ENCODE data around the gene PPME1. TPM values are rescaled to one million over a fixed set of nuclear protein-coding genes. Genes with fewer than 3 reads are reported as not detected.
A peak's percentile ranks its signal among the peaks of the same experiment; 100 is the strongest.

Gene PPME1
- total RNA-seq, 1 donor from 2014 or later = 46.8 TPM

- no peak overlapping the region for H3K4me3 ChIP-seq (ENCODE audit: low read depth, low read length)
- DNase-seq (ENCODE audit: low read depth) = no peak
- no peak for TF ChIP-seq CTCF (conservative IDR thresholded peaks at IDR 0.05; ENCODE audit: low read depth, low read length)
These were observed 67.2 kb downstream of the PPME1 start for GRCh38 chr11:74238243-74238642.

GRCh38 chr11:74248469-74248868 is 77.4 kb downstream of the PPME1 start:
- no peak for TF ChIP-seq CTCF (conservative IDR thresholded peaks at IDR 0.05; ENCODE audit: low read depth, low read length)
- DNase-seq (ENCODE audit: low read depth) = no peak
- no peak overlapping the region for H3K4me3 ChIP-seq (ENCODE audit: low read depth, low read length)

- DNase-seq (ENCODE audit: low read depth) = no peak
- no peak overlapping the region for H3K4me3 ChIP-seq (ENCODE audit: low read depth, low read length)
- no peak for TF ChIP-seq CTCF (conservative IDR thresholded peaks at IDR 0.05; ENCODE audit: low read depth, low read length)
These were observed 78.4 kb downstream of the PPME1 start for GRCh38 chr11:74249496-74249895.

GRCh38 chr11:74253361-74253760 is 82.3 kb downstream of the PPME1 start:
- TF ChIP-seq CTCF (conservative IDR thresholded peaks at IDR 0.05; ENCODE audit: low read depth, low read length) = no peak
- DNase-seq (ENCODE audit: low read depth) = no peak
- H3K4me3 ChIP-seq (ENCODE audit: low read depth, low read length) = no peak overlapping the region

- H3K4me3 ChIP-seq (ENCODE audit: low read depth, low read length) = no peak overlapping the region
- TF ChIP-seq CTCF (conservative IDR thresholded peaks at IDR 0.05; ENCODE audit: low read depth, low read length) = peak; percentile 95
- DNase-seq (ENCODE audit: low read depth) = no peak
These were observed 84.8 kb downstream of the PPME1 start for GRCh38 chr11:74255741-74256375.

GRCh38 chr11:74256378-74257133 is 85.5 kb downstream of the PPME1 start:
- TF ChIP-seq CTCF (conservative IDR thresholded peaks at IDR 0.05; ENCODE audit: low read depth, low read length) = no peak
- DNase-seq (ENCODE audit: low read depth) = no peak
- no peak overlapping the region for H3K4me3 ChIP-seq (ENCODE audit: low read depth, low read length)
